B cell (primary cell): Measurements from ENCODE around the gene PRR35.

Experiments
- EZH2 ChIP-seq: IDR thresholded peaks from 2 replicates; pipeline ENCODE4 v1.6.1; 2012; ENCODE audit warnings: borderline replicate concordance, low read depth, mild to moderate bottlenecking, moderate library complexity, low read length; ENCODE audit not compliant: insufficient read depth, poor library complexity, severe bottlenecking
- TF ChIP-seq, protein P1 (sequence below): fragments of 200-600 bp; IDR thresholded peaks from one replicate; pipeline ENCODE4 v1.8.0; 2022; ENCODE audit warnings: antibody characterized with exemption, mild to moderate bottlenecking

DNA sequence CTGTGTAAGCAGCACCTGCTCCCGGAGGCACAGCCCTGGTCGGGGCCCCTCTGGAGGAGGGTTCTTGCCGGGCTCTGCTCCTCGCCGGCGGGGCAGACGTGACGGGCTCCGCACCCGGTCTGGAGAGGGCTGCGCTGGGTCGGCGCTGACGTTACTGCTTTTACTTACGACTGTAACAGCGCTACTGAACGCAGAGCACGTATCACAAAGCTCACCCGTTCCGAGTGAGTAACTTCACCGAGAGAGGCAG, 28.4 kb downstream of the PRR35 start:
- TF ChIP-seq, protein P1, sequence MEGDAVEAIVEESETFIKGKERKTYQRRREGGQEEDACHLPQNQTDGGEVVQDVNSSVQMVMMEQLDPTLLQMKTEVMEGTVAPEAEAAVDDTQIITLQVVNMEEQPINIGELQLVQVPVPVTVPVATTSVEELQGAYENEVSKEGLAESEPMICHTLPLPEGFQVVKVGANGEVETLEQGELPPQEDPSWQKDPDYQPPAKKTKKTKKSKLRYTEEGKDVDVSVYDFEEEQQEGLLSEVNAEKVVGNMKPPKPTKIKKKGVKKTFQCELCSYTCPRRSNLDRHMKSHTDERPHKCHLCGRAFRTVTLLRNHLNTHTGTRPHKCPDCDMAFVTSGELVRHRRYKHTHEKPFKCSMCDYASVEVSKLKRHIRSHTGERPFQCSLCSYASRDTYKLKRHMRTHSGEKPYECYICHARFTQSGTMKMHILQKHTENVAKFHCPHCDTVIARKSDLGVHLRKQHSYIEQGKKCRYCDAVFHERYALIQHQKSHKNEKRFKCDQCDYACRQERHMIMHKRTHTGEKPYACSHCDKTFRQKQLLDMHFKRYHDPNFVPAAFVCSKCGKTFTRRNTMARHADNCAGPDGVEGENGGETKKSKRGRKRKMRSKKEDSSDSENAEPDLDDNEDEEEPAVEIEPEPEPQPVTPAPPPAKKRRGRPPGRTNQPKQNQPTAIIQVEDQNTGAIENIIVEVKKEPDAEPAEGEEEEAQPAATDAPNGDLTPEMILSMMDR, result no peak
- no peak for TF ChIP-seq EZH2
